H1 (cell line): Measurements from ENCODE around the gene KIF26B. TPM values are rescaled to one million over a fixed set of nuclear protein-coding genes. Genes with fewer than 3 reads are reported as not detected.

ENCODE experiments used
- CTCF ChIA-PET: fragments of 300-600 bp; sonication (Branson Sonifier 250); formaldehyde crosslinking; loops from one replicate; lab custom pipeline; 2021; ENCODE audit not compliant: partially characterized antibody; lab: Charles Lee
- POLR2A ChIA-PET: fragments of 300-600 bp; sonication (Branson Sonifier 250); formaldehyde crosslinking; loops from one replicate; lab custom pipeline; 2021; ENCODE audit warnings: inconsistent platforms; ENCODE audit not compliant: partially characterized antibody; lab: Charles Lee
- DNase-seq, 2 experiments: peaks; one replicate each; pipeline versions ENCODE4 v3.0.0 to v3.0.0-alpha.2; 2010 to 2022; ENCODE audit warnings: low spot score in 2 of 2, low read depth in 1 of 2, mixed read lengths in 1 of 2
- FAIRE-seq: peaks from 2 replicates; lab custom pipeline; 2011; peaks lifted over from hg19 to GRCh38; lab: Jason Lieb, UNC
- H2AFZ ChIP-seq: 2 replicates; pipeline ENCODE4 v1.8.1; 2012; ENCODE audit warnings: low read length, inconsistent platforms
- H2AK5ac ChIP-seq: 2 replicates; pipeline ENCODE4 v1.6.1; 2013; ENCODE audit warnings: low read depth, low read length
- H2BK120ac ChIP-seq: replicated peaks from 2 replicates; pipeline ENCODE3; 2013; ENCODE audit warnings: low read depth, low read length, inconsistent platforms
- H2BK12ac ChIP-seq: 2 replicates; pipeline ENCODE4 v1.6.1; 2013; ENCODE audit warnings: low read depth, low read length
- H2BK15ac ChIP-seq: 2 replicates; pipeline ENCODE4 v1.6.1; 2013; ENCODE audit warnings: low read length
- H2BK20ac ChIP-seq: 2 replicates; pipeline ENCODE4 v1.6.1; 2013; ENCODE audit warnings: low read length
- H2BK5ac ChIP-seq: 2 replicates; pipeline ENCODE4 v1.6.1; 2013; ENCODE audit warnings: low read depth, low read length
- H3K14ac ChIP-seq: 2 replicates; pipeline ENCODE4 v1.6.1; 2013; ENCODE audit warnings: inconsistent platforms; ENCODE audit not compliant: insufficient read length
- H3K18ac ChIP-seq: 2 replicates; pipeline ENCODE4 v1.6.1; 2013; ENCODE audit warnings: low read length; ENCODE audit errors: extremely low read depth
- H3K23ac ChIP-seq: 2 replicates; pipeline ENCODE4 v1.6.1; 2013; ENCODE audit warnings: inconsistent platforms; ENCODE audit not compliant: insufficient read length
- H3K23me2 ChIP-seq: 2 replicates; pipeline ENCODE4 v1.6.1; 2013; ENCODE audit warnings: low read depth, low read length
- H3K27ac ChIP-seq: 2 replicates; pipeline ENCODE4 v1.6.1; 2011; ENCODE audit warnings: low read depth, low read length, inconsistent platforms
- H3K27me3 ChIP-seq, 4 experiments: replicated peaks in 1 of 4; 1 replicate in 1 of 4; 2 replicates in 3 of 4; pipeline versions ENCODE4 v1.6.1 to v1.8.1; 2011 to 2013; ENCODE audit warnings: low read length in 3 of 4, mild to moderate bottlenecking in 3 of 4, inconsistent platforms in 2 of 4, mixed read lengths in 2 of 4, moderate library complexity in 1 of 4; ENCODE audit not compliant: control insufficient read depth in 3 of 4, insufficient read depth in 3 of 4; ENCODE audit errors: extremely low read depth in 1 of 4
- H3K36me3 ChIP-seq, 4 experiments: 2 replicates each; pipeline versions ENCODE4 v1.6.1 to v1.8.1; 2011 to 2013; ENCODE audit warnings: mild to moderate bottlenecking in 4 of 4, low read length in 3 of 4, moderate library complexity in 2 of 4, control low read depth in 1 of 4, inconsistent platforms in 1 of 4; ENCODE audit not compliant: insufficient read depth in 4 of 4, control insufficient read depth in 2 of 4
- H3K4ac ChIP-seq: replicated peaks from 2 replicates; pipeline ENCODE3; 2013; ENCODE audit warnings: low read length, low read depth, mixed read lengths, inconsistent platforms; ENCODE audit not compliant: insufficient read length
- H3K4me1 ChIP-seq, 4 experiments: replicated peaks in 1 of 4; 1 replicate in 1 of 4; 2 replicates in 3 of 4; pipeline versions ENCODE4 v1.6.1 to v1.8.1; 2011 to 2013; ENCODE audit warnings: low read length in 3 of 4, inconsistent platforms in 2 of 4, mixed read lengths in 1 of 4; ENCODE audit not compliant: insufficient read depth in 4 of 4, control insufficient read depth in 3 of 4
- H3K4me2 ChIP-seq, 2 experiments: 2 replicates each; pipeline versions ENCODE4 v1.6.1 to v1.8.1; 2011 to 2013; ENCODE audit warnings: low read depth in 2 of 2, low read length in 2 of 2, control low read depth in 1 of 2, inconsistent platforms in 1 of 2, mild to moderate bottlenecking in 1 of 2; ENCODE audit not compliant: insufficient read depth in 1 of 2
- H3K4me3 ChIP-seq, 4 experiments: fragments of 200-600, 300-600 bp in 1 of 4; sonication (generic), shearing (Covaris generic), sonication (Bioruptor Twin) in 1 of 4; 2 replicates each; pipeline versions ENCODE4 v1.5.1 to v1.8.1; 2011 to 2016; ENCODE audit warnings: low read length in 4 of 4, low read depth in 3 of 4, control low read depth in 2 of 4, inconsistent platforms in 2 of 4, mild to moderate bottlenecking in 2 of 4, mixed read lengths in 1 of 4, moderate library complexity in 1 of 4; ENCODE audit not compliant: insufficient read depth in 2 of 4; ENCODE audit errors: extremely low read depth in 1 of 4
- H3K56ac ChIP-seq: replicated peaks from 2 replicates; pipeline ENCODE3; 2013; ENCODE audit warnings: low read depth, mild to moderate bottlenecking, mixed read lengths, low read length, inconsistent platforms; ENCODE audit not compliant: insufficient read length
- H3K79me1 ChIP-seq: 2 replicates; pipeline ENCODE4 v1.6.1; 2013; ENCODE audit warnings: low read depth, low read length, control low read depth
- H3K79me2 ChIP-seq, 2 experiments: 2 replicates each; pipeline versions ENCODE4 v1.6.1 to v1.8.1; 2012 to 2013; ENCODE audit warnings: low read length in 2 of 2, mild to moderate bottlenecking in 2 of 2, inconsistent platforms in 1 of 2; ENCODE audit not compliant: insufficient read depth in 2 of 2, control insufficient read depth in 1 of 2
- H3K9ac ChIP-seq, 4 experiments: replicated peaks in 1 of 4; 1 replicate in 1 of 4; 2 replicates in 3 of 4; pipeline versions ENCODE4 v1.6.1 to v1.8.1; 2011 to 2013; ENCODE audit warnings: low read depth in 3 of 4, low read length in 3 of 4, control low read depth in 2 of 4, mild to moderate bottlenecking in 2 of 4, moderate library complexity in 2 of 4, inconsistent platforms in 1 of 4; ENCODE audit errors: extremely low read depth in 1 of 4
- H3K9me3 ChIP-seq, 2 experiments: 2 replicates each; pipeline versions ENCODE4 v1.6.1 to v1.8.1; 2012 to 2013; ENCODE audit warnings: mild to moderate bottlenecking in 2 of 2, moderate library complexity in 2 of 2, control low read depth in 1 of 2, inconsistent platforms in 1 of 2, low read depth in 1 of 2, low read length in 1 of 2, mixed read lengths in 1 of 2; ENCODE audit not compliant: insufficient read depth in 2 of 2
- H4K20me1 ChIP-seq, 2 experiments: replicated peaks in 1 of 2; 2 replicates each; pipeline versions ENCODE3 to v1.8.1; 2011 to 2013; ENCODE audit warnings: inconsistent platforms in 2 of 2, low read length in 2 of 2, mild to moderate bottlenecking in 1 of 2; ENCODE audit not compliant: insufficient read depth in 2 of 2, control insufficient read depth in 1 of 2
- H4K5ac ChIP-seq: 2 replicates; pipeline ENCODE4 v1.6.1; 2013; ENCODE audit warnings: low read length, low read depth, mixed read lengths, inconsistent platforms; ENCODE audit not compliant: insufficient read length
- H4K8ac ChIP-seq: 2 replicates; pipeline ENCODE4 v1.8.0; 2013; ENCODE audit warnings: mild to moderate bottlenecking, moderate library complexity, low read length, inconsistent platforms; ENCODE audit not compliant: insufficient read depth; ENCODE audit errors: extremely low read depth
- H4K91ac ChIP-seq: replicated peaks from 2 replicates; pipeline ENCODE3; 2013; ENCODE audit warnings: low read length, mixed read lengths, inconsistent platforms; ENCODE audit not compliant: insufficient read length
- WGBS, 2 experiments: shearing (Covaris generic) in 1 of 2; methylation state at CpG; one replicate each; pipeline versions ENCODE4 v1.1.6 to v1.1.7; 2013 to 2015; ENCODE audit warnings: low lambda C conversion rate in 2 of 2, mixed read lengths in 2 of 2, inconsistent platforms in 1 of 2, low coverage in 1 of 2, missing lambda C conversion rate in 1 of 2; ENCODE audit not compliant: insufficient replicate concordance in 2 of 2, insufficient coverage in 1 of 2, insufficient read length in 1 of 2; ENCODE audit errors: extremely low coverage in 1 of 2, missing lambda C conversion rate in 1 of 2; 5-methylcytosine and 5-hydroxymethylcytosine counted together
- polyA plus RNA-seq, 7 experiments: library from polyadenylated mRNA; depleted of rRNA in 3 of 7; stranded (reverse) in 5 of 7; unstranded in 2 of 7; fragments of >200 nt in 5 of 7; fragments of 200-250 nt in 2 of 7; gene quantifications; 1 replicate in 5 of 7; 2 replicates in 1 of 7; 4 replicates in 1 of 7; pipeline versions ENCODE4 v1.2.1 to v1.2.3, GENCODE V29; 2011 to 2013; ENCODE audit warnings: missing spikeins in 2 of 7, mixed read lengths in 2 of 7
- total RNA-seq: library from RNA; stranded (reverse); fragmentation: NEBNext Ultra II Directional; extraction: Animal tissue kit (Norgen Biotek cat#: 25700); gene quantifications from 2 replicates; pipeline ENCODE4 v1.2.1, GENCODE V29; 2021

KIF26B gene
- total and polyA plus RNA-seq, 2 of the 8 experiments (the other 6 are each of a cell fraction or from before 2014, with no cell fraction given), result 0.06 to 0.28 TPM

DNA sequence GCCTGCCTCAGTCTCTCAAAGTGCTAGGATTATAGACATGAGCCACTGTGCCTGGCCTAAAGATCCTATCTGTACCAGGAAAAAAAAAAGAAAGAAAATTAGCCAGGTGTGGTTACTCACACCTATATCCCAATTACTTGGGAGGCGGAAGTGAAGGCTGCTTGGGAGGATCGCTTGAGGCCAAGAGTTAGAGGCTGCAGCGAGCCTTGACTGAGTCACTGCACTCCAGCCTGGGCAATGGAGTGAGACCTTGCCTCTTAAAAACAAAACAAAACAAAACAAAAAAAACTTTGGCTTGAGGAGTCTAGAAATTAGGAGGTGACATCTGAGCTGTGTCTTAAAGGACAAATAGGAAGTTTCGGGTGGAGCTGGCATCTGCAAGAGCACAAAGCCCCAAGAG lies 38.7 kb upstream of the KIF26B start:
- CTCF ChIA-PET, result interaction anchor here (0.6 to 1.3 kb wide), 3 partner anchors 8 to 17 kb away, joined by 3 to 6 read pairs (median 5); no protein-coding TSS in a partner anchor

More for the DNA sequence above, 38.7 kb upstream of the KIF26B start:
- Histone ChIP-seq H4K20me1 (peaks cover 0 to 1% of the 10 kb centered on the region in 2 experiments), H2BK120ac (no peak overlapping the region), H2AK5ac (no peak overlapping the region), H3K9me3 (no peaks in the 10 kb centered on the region), H3K4me3 (no peak overlapping the region), H3K79me1 (no peaks in the 10 kb centered on the region; the same call in 1 of the 2 replicates), H3K79me2 (no peaks in the 10 kb centered on the region), H3K23ac (no peak overlapping the region), H4K91ac (no peak overlapping the region), H4K5ac (no peak overlapping the region), H3K18ac (no peak overlapping the region), H3K23me2 (no peaks in the 10 kb centered on the region), H3K9ac (no peak overlapping the region), H3K4ac (no peak overlapping the region), H3K27me3 (no peaks in the 10 kb centered on the region), H4K8ac (no peak overlapping the region), H3K4me2 (no peak overlapping the region), H2BK12ac (no peak overlapping the region), H3K14ac (no peak overlapping the region), H3K56ac (no peak overlapping the region), H3K36me3 (peaks cover 0 to 2% (median 0%) of the 10 kb centered on the region in 4 experiments; a peak in 2 of 8 replicates), H2BK20ac (no peak overlapping the region), H2AFZ (no peak overlapping the region), H3K27ac (no peak overlapping the region), H2BK15ac (no peak overlapping the region), H3K4me1 (no peaks in the 10 kb centered on the region; a peak in 1 of 7 replicates), H2BK5ac (no peak overlapping the region)
- DNase-seq (no peak), FAIRE-seq (no peak)
- POLR2A ChIA-PET, result no interaction called here
- WGBS, 2 experiments, result 85% methylated on average over 4 of the region's 4 CpGs; no CpG with 5 or more reads in 1 of the 2 experiments
